Activated CD8-positive, alpha-beta T cell treated with anti-CD3 and anti-CD28 coated beads for 36 hours (primary cell): ENCODE results near the gene FARP1. TPM values are rescaled to one million over a fixed set of nuclear protein-coding genes. Genes with fewer than 3 reads are reported as not detected.
"Not testable (repeated sequence)": the region's sequence is repeated elsewhere in the genome, so short reads cannot be mapped to it uniquely, and the experiment has no call there.

Experiments
- ATAC-seq: fragments of 200-7000 bp; cut with Tn5 transposase; one replicate; pipeline ENCODE4 v1.10.0; 2021; ENCODE audit warnings: mild to moderate bottlenecking, moderate library complexity
- CTCF ChIA-PET: fragments of 350-600 bp; sonication (Branson Sonifier 250); formaldehyde crosslinking; loops from one replicate; lab custom pipeline; 2021; ENCODE audit warnings: antibody characterized with exemption; lab: Charles Lee
- POLR2A ChIA-PET: fragments of 350-600 bp; sonication (Branson Sonifier 250); formaldehyde crosslinking; loops from one replicate; lab custom pipeline; 2021; ENCODE audit warnings: antibody characterized with exemption; lab: Charles Lee
- DNase-seq: peaks from one replicate; pipeline ENCODE4 v3.0.0-alpha.2; 2020
- H3K27ac Mint-ChIP-seq: one replicate; pipeline ENCODE4 v1.8.0; 2021; ENCODE audit warnings: mild to moderate bottlenecking, mixed read lengths
- H3K27me3 Mint-ChIP-seq: one replicate; pipeline ENCODE4 v1.8.0; 2021; ENCODE audit warnings: mixed read lengths
- H3K36me3 Mint-ChIP-seq: one replicate; pipeline ENCODE4 v1.8.0; 2021; ENCODE audit warnings: low read depth, mixed read lengths
- H3K4me1 Mint-ChIP-seq: one replicate; pipeline ENCODE4 v1.8.0; 2021; ENCODE audit warnings: low read depth, mixed read lengths
- H3K4me3 Mint-ChIP-seq: one replicate; pipeline ENCODE4 v1.8.0; 2021; ENCODE audit warnings: mild to moderate bottlenecking, moderate library complexity, mixed read lengths
- H3K9me3 Mint-ChIP-seq: one replicate; pipeline ENCODE4 v1.8.0; 2021; ENCODE audit warnings: mixed read lengths
- CTCF ChIP-seq: fragments of 200-600 bp; IDR thresholded peaks from one replicate; pipeline ENCODE4 v1.8.0; 2022; ENCODE audit warnings: antibody characterized with exemption, mild to moderate bottlenecking
- intact Hi-C: fragments of 100-400 bp; cut with micrococcal nuclease; formaldehyde crosslinking; loops from one replicate; pipeline ENCODE4 v1.10.0; 2022
- total RNA-seq, 2 experiments: library from RNA; stranded (reverse); gene quantifications; one replicate each; pipeline ENCODE4 v1.2.3, GENCODE V29; 2021

FARP1 gene
- total RNA-seq, 2 experiments from 2014 or later: 0.27 to 0.43 TPM

GRCh38 chr13:98366959-98367358, 224.1 kb downstream of the FARP1 start:
- Mint-ChIP-seq H3K27me3 (peaks cover 19% of the 10 kb centered on the region), H3K27ac (no peak overlapping the region), H3K4me1 (no peaks in the 10 kb centered on the region), H3K4me3 (no peak overlapping the region), H3K9me3 (no peaks in the 10 kb centered on the region), H3K36me3 (no peaks in the 10 kb centered on the region)
- no peak for ATAC-seq
- no peak for DNase-seq
- ChIA-PET POLR2A (no interaction called here), CTCF (no interaction called here)
- TF ChIP-seq CTCF: no peak
- intact Hi-C loops: no loop called here

GRCh38 chr13:98368019-98368418, 225.1 kb downstream of the FARP1 start:
- H3K4me1 Mint-ChIP-seq: no peaks in the 10 kb centered on the region

DNA sequence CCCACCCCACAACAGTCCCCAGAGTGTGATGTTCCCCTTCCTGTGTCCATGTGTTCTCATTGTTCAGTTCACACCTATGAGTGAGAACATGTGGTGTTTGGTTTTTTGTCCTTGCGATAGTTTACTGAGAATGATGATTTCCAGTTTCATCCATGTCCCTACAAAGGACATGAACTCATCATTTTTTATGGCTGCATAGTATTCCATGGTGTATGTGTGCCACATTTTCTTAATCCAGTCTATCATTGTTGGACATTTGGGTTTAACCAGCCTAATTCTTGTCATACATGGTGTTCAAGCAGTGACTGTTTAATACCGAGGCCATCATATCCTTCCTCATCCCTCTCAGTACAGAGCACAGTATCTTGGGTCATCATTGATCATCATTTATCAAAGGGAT, 226.6 kb downstream of the FARP1 start:
- peaks cover 20% of the 10 kb centered on the region for H3K27me3 Mint-ChIP-seq
- H3K4me1 Mint-ChIP-seq, H3K4me3 Mint-ChIP-seq, H3K9me3 Mint-ChIP-seq, DNase-seq, H3K36me3 Mint-ChIP-seq, H3K27ac Mint-ChIP-seq, intact Hi-C loops, CTCF ChIA-PET, POLR2A ChIA-PET, ATAC-seq: not testable (repeated sequence)

More at GRCh38 chr13:98368019-98368418, 225.1 kb downstream of the FARP1 start:
- no peak overlapping the region for H3K4me3 Mint-ChIP-seq
- no peak for ATAC-seq
- ChIA-PET POLR2A (no interaction called here), CTCF (no interaction called here)
- TF ChIP-seq CTCF: no peak
- H3K9me3 Mint-ChIP-seq: no peaks in the 10 kb centered on the region
- H3K36me3 Mint-ChIP-seq: no peaks in the 10 kb centered on the region
- H3K27ac Mint-ChIP-seq: no peak overlapping the region
- intact Hi-C loops: no loop called here
- peaks cover 19% of the 10 kb centered on the region for H3K27me3 Mint-ChIP-seq
- no peak for DNase-seq

- H3K4me3 Mint-ChIP-seq: no peak overlapping the region
- no peak overlapping the region for H3K27ac Mint-ChIP-seq
- H3K9me3 Mint-ChIP-seq: no peaks in the 10 kb centered on the region
- ChIA-PET POLR2A (no interaction called here), CTCF (no interaction called here)
- no peaks in the 10 kb centered on the region for H3K4me1 Mint-ChIP-seq
- intact Hi-C loops: no loop called here
- ATAC-seq: no peak
- no peak for TF ChIP-seq CTCF
- peaks cover 20% of the 10 kb centered on the region for H3K27me3 Mint-ChIP-seq
- H3K36me3 Mint-ChIP-seq: no peaks in the 10 kb centered on the region
- no peak for DNase-seq
Measured at GRCh38 chr13:98370261-98370660, 227.4 kb downstream of the FARP1 start.

- ATAC-seq (no peak), DNase-seq (no peak)
- POLR2A ChIA-PET: no interaction called here
- intact Hi-C loops: no loop called here
- CTCF ChIA-PET: interaction anchor here (0.6 kb wide), 1 partner anchor 110 kb away, joined by 3 read pairs; no protein-coding TSS in a partner anchor
- no peak overlapping the region for H3K4me3 Mint-ChIP-seq
- H3K27ac Mint-ChIP-seq: no peak overlapping the region
- TF ChIP-seq CTCF: no peak
- peaks cover 20% of the 10 kb centered on the region for H3K27me3 Mint-ChIP-seq
- no peaks in the 10 kb centered on the region for H3K9me3 Mint-ChIP-seq
- H3K36me3 Mint-ChIP-seq: no peaks in the 10 kb centered on the region
- no peaks in the 10 kb centered on the region for H3K4me1 Mint-ChIP-seq
Measured at GRCh38 chr13:98370806-98371515, 228.1 kb downstream of the FARP1 start.
